GM21367 (cell line): ENCODE data around the gene ECI1.
"Not testable (repeated sequence)": the region's sequence is repeated elsewhere in the genome, so short reads cannot be mapped to it uniquely, and the experiment has no call there.

Experiments used
- ATAC-seq: cut with Tn5 transposase; IDR thresholded peaks from one replicate; pipeline ENCODE4 v1.9.1; 2021; ENCODE audit not compliant: unreplicated experiment

The ECI1 gene

DNA sequence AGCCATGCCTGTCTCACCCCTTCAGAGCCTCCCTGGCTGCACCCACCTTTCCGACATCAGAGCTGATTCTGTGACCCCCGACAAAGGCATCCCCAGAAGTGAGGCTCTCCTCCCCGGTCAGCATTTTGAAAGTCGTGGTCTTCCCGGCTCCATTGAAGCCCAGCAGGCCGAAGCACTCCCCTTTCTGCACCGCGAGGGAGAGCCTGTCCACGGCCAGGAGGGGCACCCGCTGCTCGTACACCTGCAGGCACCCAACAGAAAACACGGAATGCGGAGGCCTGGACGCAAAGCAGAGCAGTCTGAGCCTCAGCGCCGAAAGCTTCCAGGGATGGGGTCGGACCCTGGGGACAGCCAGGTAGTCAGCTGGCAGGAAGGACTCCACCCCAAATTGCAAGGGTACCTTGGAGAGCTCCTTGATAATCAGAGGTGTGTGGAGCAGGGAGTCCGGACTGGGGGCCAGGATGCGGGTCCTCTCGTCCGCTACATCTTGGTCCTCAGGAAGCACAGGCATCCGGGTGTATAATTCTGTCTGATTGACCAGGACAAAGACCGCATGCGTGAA, 29.7 kb upstream of the ECI1 start:
- no peak for ATAC-seq

DNA sequence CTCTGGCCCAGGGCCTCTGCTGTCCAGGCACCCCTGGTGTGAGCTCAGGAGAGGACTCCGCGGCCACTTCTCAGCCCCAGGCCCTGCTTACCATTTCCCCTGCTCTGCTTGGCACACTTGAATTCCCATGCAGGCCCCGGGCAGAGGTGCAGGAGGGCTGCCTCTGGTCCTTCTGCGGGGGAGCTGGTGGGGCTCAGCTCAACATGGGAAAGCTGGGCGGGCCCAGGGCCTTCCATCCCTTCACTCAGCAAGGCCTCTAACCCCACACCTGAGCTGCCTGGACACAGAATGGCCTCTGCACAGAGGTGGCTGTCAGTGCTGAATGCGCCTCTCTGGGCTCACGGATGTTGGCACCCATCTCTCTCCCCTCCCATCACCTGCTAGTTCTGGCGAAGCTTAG, 29.1 kb upstream of the ECI1 start:
- ATAC-seq = no peak

DNA sequence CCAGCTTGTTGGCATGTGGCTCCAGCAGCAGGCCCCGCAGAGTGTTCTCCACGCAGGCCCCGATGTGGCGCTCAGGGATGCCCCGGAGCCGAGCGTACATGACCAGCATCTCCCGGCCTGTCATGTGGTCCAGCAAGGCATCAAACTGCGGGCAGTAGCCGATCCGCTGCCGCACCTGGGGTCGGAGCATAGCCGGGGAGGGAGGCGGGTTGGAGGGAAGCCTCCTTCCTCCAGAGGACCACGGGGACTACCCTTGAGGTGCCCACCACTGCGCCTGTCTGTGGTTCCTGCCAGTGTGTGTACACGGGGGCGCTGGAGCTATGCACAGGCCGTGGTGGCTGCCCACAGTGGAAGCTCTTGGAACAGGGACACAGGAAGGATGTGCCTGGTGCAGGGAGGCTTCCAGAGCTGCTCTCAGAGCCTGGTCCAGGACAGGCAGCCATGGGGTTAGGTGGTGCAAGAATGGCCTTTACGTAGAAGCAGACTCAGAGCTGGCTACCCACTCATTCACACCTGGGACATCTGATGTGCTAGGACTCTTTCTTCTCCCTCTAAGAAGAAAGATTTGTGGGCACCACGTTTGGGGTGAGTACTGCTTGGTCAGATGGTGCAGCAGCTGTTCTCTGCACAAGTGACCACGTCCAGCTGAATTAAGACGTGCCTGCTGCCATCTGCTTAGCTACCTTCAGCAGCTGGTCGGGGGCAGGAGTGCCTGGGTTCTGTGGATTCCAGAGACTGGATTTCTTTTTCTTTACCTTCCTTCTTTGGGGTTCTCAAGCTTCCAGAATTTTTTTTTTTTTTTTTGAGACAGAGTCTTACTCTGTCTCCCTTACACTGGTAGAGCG, 27.8 kb upstream of the ECI1 start:
- ATAC-seq = no peak

DNA sequence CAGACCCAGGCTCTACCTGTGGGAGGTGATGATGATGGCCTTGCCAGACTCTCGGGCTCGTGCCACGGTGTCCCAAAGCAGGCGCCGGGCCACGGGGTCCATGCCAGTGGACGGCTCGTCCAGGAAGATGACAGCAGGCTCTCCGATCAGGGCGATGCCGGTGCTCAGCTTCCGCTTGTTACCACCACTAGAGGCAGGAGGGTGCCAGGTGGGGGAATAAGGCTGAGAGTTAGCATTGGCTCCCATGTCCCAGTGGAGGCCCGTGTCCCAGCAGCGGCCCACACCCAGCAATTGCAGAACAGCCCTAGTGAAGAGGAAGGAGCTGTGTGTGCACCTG, 26.9 kb upstream of the ECI1 start:
- no peak for ATAC-seq

DNA sequence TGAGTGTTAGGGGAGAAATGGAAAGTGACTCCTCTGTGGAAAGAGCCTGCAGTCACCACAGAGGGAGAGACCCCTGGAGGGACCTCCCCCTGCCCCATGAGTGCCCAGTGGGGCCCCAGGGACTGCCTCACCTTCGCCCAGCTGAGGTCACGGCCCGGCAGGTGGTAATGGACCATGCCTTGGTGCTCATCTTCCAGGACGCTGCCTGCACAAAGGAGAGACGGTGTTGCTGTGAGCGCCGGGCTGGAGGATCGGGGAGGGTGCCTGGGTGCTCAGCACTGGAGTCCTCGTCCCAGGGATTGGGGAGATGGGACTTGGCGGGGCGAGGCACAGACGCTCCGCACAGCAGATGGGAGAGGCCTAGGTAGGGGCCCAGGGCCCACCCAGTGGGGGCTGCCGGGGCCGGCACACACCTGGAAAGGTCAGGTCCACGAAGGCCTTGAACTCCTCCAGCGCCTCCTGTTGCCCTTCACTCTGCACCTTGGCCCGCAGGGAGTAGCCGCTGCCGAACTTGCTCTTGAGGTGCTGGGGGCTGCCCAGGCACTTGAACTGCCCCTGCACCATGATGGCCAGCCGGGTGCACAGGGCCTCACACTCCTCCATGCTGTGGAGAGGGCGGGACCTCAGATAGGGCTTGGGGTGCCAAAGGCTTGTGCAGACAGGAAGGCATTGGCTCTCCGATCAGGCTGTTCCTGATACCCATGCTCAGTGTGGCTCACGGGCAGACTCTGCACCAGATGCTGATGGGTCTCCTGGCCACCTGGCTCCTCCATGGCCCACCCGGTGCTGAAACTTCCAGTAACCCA, 26.3 kb upstream of the ECI1 start:
- no peak for ATAC-seq

DNA sequence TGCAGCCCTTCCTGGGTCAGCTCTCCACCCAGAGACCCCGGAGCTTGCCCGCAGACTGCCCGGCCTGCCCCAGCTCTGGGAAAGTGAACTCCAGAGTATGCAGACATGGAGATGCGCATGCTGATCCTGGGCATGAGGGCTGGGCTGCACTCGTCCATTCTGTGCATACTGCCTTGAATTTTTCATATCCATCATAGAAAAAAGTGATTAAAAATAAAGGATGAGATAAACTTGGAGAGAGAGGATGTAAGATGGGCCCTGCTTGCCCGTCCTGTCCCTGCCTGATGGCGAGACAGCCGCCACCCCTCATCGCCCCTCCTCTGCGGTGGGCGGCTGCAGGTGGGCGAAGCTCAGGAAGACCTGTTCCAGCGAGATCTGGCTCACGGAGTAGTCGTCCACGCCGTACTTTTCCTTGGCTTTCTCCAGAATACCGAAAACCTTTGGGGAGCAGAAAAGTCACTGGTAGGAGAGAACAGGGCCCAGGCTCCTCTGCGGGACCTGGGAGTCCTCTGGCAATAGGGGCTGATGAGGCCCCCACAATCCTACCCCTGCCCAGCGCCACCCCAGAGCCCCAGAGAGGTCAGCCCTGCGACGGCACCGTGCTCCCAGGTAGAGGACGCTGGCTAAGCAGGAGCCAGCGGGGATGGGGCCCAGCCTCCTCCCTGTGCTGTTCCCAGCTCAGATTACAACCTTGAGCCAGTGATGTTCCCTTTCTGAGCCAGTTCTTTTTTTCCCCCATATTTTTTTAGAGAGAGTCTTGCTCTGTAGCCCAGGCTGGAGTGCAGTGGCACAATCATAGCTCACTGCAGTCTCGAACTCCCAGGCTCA, 25.2 kb upstream of the ECI1 start:
- ATAC-seq = no peak

DNA sequence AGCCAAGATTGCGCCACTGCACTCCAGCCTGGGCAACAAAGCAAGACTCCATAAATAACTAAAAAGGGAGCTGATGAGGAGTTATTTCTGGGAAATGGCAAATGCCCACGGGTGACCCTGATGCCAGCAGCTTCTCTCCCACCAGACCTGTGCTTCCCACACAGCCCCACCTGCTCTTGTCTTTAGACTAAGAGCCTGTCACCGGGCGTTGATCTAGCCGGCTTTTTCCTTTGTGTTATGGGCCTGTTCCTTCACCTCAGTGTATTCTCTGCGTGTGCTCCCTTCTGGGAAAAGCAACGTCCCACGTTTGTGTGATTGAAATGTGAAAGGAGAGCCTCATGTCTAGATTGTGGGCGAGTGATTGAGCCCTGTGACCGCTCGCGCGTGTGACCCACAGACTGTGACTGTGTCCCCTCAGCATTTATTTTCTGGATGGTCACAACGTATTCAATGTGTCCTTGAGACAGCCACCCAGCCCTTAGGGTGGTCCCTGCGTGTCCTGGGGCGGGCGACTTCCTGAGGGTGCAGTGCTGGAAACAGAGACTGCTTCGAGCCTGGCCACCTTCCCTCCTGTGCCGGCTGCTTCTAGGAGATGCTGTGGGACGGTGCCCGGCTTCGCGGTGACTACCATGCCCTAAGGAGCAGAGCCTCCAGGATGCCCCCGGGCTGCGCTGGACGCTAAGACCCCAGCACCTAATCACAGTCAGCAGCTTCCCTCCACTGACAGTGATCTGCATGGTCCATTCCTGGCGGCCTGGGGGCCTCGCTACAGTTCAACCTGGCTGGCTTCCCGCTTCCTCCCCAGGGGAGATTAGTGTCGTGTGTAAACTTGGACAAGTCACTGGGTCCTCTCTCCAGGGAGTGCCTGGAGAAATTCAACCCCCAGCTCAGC, 24.3 kb upstream of the ECI1 start:
- no peak for ATAC-seq

DNA sequence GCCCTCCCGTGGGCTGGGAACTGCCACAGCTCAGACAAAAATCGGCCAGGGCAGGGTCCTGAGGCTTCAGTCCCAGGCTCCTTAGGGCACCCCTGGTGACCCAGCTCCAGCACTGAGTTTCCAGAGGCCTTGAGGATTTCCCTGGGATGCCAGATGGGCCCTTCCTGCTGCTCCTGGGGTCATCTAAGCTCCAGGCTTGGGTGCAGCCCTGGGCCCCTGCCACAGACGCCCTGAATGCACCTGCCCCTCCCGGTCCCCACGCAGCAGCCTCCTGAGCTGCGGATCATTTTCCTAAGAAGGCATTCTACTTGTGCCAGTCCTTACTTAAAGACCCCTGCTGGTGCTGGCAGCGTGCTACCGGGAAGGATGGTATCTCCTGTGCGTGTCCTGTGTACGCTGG, 22.5 kb upstream of the ECI1 start:
- no peak for ATAC-seq

DNA sequence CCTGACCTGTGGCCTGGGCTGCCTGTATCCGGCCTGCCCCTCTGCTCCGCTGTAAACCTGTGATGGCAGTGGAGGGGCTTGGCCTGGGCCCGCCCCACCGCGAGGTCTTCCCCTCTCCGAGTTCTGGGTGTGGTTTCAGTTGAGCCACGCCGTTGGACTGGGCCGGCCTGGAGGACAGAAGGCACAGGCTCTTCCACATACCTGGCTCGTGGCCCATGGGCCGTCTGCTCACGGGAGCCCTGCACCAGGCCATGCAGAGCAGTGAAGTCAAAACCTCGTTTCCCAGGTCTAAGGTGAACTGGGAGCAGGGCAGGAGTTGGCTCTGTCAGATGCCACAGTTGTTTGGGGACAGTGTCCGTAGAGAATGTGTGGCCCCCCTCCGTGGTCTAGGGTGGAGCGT, 22.1 kb upstream of the ECI1 start:
- ATAC-seq = no peak

DNA sequence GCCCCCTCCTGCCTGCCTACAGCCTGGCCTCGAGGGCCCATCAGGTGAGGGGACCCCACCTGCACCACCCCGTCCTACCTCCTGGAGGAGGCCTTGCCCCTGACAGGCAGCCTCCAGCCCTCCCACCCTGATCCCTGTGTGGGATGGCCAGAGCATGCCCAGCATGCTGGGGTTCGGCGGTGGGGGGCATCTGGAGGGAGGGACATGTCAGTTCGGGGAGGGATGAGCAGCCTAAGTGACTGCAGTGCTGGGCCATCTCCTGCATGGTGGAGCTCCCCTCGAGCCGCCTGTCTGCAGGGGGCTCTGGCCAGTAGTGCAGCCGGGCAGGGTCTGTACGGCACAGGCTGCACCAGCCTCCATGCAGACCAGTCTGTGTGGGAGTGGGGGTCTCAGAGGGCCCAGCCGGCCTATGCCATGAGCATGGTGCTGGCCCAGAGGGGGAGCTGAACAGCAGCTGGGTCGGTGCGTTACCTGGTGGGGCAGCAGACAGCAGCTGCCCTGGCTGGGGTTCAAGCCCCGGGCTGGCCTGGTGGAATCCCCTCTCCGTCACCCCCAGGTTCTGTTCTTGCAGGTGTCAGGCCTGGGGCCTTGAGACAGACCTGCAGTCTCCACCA, 20.6 kb upstream of the ECI1 start:
- ATAC-seq = no peak

DNA sequence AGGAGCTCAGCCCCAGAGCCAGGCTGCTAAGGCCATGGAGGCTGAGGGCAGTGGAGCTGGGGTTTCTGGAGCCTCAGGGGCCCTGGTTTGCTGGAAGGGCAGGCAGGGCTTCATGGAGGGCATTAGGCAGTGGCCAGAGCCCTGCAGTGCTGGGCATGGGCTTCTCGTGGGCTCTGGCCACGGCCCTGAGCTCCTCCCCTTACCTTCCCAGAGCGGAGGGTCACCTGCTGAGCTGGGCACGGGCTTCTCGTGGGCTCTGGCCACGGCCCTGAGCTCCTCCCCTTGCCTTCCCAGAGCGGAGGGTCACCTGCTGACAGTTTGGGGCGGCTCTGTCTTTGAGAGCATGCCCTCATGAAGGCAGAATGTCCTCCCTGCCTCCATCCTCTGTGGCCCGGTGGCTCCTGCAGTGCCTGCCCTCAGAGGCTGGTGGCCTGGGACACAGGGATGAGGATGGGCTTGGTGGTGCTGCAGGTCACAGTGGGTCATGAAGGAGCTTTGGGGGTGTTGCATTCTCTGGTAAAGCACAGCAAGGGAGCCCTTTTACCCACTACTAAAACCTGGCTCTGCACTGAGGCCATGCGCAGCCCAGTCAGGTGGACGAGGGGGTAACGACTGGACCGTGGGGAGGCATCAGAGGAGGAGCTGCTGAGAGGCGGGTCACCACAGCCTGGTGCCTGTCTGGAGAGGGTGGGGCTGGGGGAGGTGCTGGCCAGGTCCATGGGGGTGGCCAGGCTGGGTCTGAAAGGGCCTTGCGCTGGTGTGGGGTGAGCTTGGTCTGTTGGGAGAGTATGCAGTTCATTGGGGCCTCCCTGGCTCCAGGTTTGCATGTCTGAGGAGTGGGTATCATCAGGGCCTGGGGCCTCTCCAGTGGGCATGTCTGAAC, 19.4 kb upstream of the ECI1 start:
- ATAC-seq = no peak

DNA sequence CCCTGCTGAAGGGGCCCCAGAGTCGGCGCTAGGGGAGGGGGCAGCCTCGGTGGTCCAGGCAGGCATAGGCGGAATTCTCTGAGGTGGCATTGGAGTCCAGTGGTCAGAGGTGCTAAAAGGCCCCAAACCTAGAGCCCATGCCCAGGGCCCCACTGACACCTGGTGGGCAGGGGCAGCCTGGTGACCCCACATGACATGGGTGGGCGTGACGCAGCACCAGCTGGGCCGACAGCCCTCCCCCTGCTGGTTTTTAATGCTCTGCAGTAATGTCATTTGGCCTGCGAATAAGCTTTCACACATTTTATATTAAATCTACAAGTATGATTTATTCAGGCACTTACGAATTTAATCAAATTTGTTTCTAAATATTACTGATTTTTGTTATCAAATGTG, 18.7 kb upstream of the ECI1 start:
- no peak for ATAC-seq

DNA sequence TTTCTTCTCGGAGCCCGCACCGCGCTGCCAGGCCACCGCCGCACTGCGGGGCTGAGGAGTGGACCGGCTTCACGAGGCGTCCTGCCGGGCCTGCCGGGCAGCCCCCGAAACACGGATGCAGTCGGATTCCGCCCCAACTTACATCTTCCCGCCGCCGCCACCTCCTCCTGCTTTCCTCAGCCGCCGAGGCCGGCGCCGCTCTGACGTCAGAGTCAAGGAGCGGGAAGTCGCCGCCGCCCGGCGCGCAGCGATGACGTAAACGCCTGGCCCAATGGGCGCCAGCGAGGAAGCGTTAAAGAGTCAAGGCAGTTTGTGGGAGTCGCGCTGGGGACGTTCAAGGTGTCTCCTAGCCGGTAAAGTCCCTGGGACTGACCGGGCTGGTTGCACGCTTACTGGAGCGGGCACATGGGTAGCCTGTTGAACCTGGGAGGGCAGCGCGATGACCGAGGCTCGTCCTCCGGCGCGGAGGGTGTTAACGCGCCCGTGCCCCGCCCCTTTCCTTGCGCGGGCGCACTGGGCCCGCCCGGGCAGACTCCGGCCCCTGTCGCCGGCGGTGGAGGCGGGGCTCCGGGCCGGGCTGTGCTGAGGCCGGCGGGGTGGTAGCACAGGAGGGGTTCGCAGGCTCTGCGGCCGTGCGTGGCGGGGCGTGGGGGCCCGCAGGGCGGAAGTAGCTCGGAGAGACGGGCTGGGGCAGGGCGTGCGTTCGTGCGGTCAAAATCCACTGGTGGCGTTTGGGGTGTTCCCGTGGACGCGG, 16.7 kb upstream of the ECI1 start, which contains the start of gene RNPS1:
Gene RNPS1 (minus strand): TSS at position 214 of the 754 bp plus-strand sequence. CDS start 3,483 bp downstream, outside the sequence.
- peak; percentile 57 for ATAC-seq

DNA sequence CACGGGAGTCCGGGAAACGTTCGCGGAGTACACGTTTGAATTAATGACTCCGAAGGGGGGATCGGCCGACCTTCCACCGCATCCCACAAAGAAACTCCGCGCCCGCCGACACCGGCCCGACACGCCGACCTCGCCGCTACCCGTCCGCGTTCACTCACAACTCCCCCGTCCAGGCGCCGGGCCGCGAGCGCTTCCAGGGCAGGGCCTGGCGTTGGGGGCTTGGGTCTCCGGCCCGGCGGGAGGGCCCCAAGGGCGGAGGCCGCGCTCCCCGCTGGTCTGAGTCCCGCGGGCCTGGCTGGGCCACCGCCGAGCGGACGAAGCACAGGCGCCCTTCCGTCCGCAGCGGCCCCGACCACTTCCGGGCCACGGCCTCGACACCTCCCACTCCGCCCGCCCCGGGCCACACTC, 16.1 kb upstream of the ECI1 start:
- peak; percentile 40 for ATAC-seq

DNA sequence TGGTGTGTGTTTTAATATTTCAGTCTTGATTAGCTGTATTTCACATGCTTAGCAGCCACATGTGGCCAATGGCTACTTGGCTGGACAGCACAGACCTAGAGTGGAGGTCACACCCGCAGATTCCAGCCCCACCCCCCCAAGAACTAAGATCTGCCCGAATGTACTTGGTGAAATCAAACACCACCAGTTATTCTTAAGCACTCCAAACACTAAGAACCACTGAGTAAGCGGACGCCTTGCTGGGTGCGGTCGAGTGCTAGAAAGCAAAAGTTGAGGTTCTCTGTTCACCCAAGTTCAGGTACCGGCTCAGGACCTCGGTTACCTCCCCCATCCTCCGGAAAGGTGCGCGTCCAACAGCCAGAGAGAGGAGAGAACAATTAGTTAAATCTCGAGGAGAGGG, 15.5 kb upstream of the ECI1 start:
- not testable (repeated sequence) for ATAC-seq

DNA sequence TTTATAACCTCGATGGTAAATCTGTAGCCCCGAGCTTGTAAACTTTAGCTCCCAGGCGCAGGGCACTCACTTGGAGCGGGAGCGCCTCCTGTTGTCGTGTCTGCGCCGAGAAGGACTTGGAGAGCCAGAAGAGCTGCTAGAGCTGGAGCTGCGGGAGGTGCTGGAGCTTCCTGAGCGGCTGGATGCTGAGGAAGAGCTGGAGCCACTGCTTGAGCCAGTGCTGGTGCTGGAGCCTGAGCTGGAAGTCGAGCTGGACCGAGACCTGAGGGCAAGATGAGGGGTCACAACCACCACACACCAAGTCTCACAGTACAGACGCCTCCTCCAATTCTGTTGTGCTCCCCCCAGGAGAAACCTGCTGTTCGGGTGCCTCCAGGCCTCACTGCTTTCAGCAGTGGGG, 11.6 kb upstream of the ECI1 start:
- not testable (repeated sequence) for ATAC-seq

DNA sequence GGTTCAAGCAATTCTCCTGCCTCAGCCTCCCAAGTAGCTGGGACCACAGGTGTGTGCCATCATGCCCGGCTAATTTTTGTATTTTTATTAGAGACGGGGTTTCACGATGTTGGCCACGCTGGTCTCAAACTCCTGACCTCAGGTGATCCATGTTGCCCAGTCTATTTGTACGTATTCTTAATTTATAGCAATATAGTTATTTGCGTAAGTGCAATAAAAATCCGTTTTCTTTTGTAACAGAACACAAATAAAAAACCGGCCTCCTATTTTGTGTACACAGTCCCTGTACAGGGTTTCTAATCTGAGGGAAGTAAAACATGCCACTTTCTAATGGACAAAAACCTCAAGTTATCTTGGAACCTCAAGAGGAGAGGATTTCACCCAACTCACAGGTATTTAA, 8.9 kb upstream of the ECI1 start:
- no peak for ATAC-seq

DNA sequence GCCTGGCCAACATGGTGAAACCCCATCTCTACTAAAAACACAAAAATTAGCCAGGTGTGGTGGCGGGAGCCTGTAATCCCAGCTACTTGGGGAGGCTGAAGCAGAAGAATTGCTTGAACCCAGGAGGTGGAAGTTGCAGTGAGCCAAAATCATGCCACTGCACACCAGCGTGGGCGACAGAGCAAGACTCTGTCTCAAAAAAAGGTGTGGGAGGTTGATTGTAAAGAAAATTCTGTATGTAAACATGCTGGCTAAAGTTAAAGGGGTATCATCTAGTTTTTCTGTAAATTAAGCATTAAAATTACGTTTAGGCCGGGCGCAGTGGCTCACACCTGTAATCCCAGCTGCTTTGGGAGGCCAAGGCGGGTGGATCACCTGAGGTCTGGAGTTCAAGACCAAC, 7.1 kb upstream of the ECI1 start:
- ATAC-seq = not testable (repeated sequence)
